ENCODE results near the gene ANXA11.
"Not testable (repeated sequence)": the region's sequence is repeated elsewhere in the genome, so short reads cannot be mapped to it uniquely, and the experiment has no call there.

ANXA11 gene

GRCh38 chr10:80205477-80206276, at the start of gene ANXA11:
Gene ANXA11, minus strand, starts transcription at chr10:80205537. Its CDS starts 32,676 bp downstream, at chr10:80172861.
- H3K4me3 ChIP-seq (ENCODE audit: low read length), result peak within 1 kb of the TSS; percentile 78
- H3K36me3 ChIP-seq (ENCODE audit: control insufficient read depth, insufficient read depth, low read length), result no peaks in the 10 kb centered on the region
- H3K4me1 ChIP-seq (ENCODE audit: control insufficient read depth, insufficient read depth, low read length), result peaks cover 58% of the 10 kb centered on the region
- H3K9me3 ChIP-seq (ENCODE audit: control insufficient read depth, low read length), result no peaks in the 10 kb centered on the region
- H3K27me3 ChIP-seq (ENCODE audit: control insufficient read depth, insufficient read depth, low read length), result no peaks in the 10 kb centered on the region
- H3K9ac ChIP-seq (ENCODE audit: low read length), result peak within 1 kb of the TSS; percentile 98

- not testable (repeated sequence) for H3K27me3 ChIP-seq (ENCODE audit: control insufficient read depth, insufficient read depth, low read length); H3K4me3 ChIP-seq (ENCODE audit: low read length); H3K9me3 ChIP-seq (ENCODE audit: control insufficient read depth, low read length); H3K36me3 ChIP-seq (ENCODE audit: control insufficient read depth, insufficient read depth, low read length); H3K4me1 ChIP-seq (ENCODE audit: control insufficient read depth, insufficient read depth, low read length); H3K9ac ChIP-seq (ENCODE audit: low read length)
These were observed 49.4 kb upstream of the ANXA11 start for GRCh38 chr10:80254726-80255125.

GRCh38 chr10:80253963-80254271, 48.6 kb upstream of the ANXA11 start:
- not testable (repeated sequence) for H3K9ac ChIP-seq (ENCODE audit: low read length); H3K4me1 ChIP-seq (ENCODE audit: control insufficient read depth, insufficient read depth, low read length); H3K9me3 ChIP-seq (ENCODE audit: control insufficient read depth, low read length); H3K27me3 ChIP-seq (ENCODE audit: control insufficient read depth, insufficient read depth, low read length); H3K4me3 ChIP-seq (ENCODE audit: low read length); H3K36me3 ChIP-seq (ENCODE audit: control insufficient read depth, insufficient read depth, low read length)

DNA sequence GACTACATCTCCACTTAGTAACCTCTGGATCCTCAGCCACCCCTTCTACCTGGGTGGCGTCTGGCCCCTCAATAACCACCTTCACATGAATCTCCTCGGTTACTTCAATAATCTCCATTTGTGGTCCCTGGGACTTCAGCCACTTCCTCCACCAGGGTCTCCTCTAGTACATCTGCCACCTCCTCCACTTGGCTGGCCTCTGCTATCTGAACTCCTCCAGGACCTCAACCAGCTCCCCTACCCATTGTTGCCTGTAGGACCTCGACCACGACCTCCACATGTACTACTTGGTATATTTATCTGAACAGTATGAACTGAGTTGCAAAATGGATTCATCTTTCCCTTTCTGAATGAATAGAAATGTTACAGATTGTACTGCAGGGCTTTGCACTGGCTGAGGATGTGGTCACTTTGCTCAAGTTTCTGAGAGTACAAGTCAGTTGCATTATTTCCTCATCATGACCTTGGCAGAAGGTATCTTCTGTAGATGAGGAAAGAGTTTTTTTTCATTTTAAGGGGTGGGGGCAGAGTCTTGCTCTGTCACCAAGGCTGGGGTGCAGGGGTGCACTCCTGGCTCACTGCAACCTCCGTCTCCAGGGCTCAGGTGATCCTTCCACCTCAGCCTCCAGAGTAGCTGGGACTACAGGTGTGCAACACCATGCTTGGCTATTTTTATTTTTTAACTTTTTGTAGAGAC, 48.1 kb upstream of the ANXA11 start:
- no peaks in the 10 kb centered on the region for H3K9me3 ChIP-seq (ENCODE audit: control insufficient read depth, low read length)

GRCh38 chr10:80252296-80252887, 47.1 kb upstream of the ANXA11 start:
- H3K36me3 ChIP-seq (ENCODE audit: control insufficient read depth, insufficient read depth, low read length), result no peaks in the 10 kb centered on the region
- H3K4me3 ChIP-seq (ENCODE audit: low read length), result no peak overlapping the region
- H3K9me3 ChIP-seq (ENCODE audit: control insufficient read depth, low read length), result no peaks in the 10 kb centered on the region
- no peaks in the 10 kb centered on the region for H3K4me1 ChIP-seq (ENCODE audit: control insufficient read depth, insufficient read depth, low read length)
- H3K27me3 ChIP-seq (ENCODE audit: control insufficient read depth, insufficient read depth, low read length), result peaks cover 4% of the 10 kb centered on the region
- H3K9ac ChIP-seq (ENCODE audit: low read length), result no peak overlapping the region

More for the DNA sequence above, 48.1 kb upstream of the ANXA11 start:
- Histone ChIP-seq H3K4me1 (ENCODE audit: control insufficient read depth, insufficient read depth, low read length) (no peaks in the 10 kb centered on the region), H3K9ac (ENCODE audit: low read length) (no peak overlapping the region), H3K27me3 (ENCODE audit: control insufficient read depth, insufficient read depth, low read length) (peaks cover 4% of the 10 kb centered on the region), H3K36me3 (ENCODE audit: control insufficient read depth, insufficient read depth, low read length) (no peaks in the 10 kb centered on the region), H3K4me3 (ENCODE audit: low read length) (no peak overlapping the region)

DNA sequence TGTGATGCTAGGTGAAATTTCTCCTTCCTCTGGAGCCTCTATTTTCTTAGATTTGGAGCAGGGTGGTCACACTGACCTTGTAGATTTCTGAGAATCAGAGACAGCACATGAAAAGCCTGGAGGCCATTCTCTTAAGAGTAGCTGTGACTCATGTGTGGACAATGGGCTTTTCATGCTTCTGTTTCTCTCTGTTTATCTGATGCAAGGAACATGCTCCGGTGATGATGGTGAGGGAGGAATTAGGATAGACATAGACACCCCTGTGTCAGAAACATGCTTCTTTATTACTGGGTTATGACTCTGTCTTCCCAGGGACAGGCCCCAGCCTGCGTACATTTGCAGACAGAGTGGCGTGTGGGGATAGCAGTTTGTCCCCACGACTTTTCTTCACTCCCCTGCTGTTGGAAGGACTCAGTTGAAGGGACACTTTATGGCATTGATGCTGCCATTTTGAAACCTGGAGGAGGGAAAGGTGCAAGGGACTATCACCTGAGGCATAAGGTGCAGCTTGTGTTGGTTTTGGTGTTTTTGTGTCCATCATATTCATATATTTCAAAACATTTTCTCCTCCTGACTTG, 46.5 kb upstream of the ANXA11 start:
- H3K4me1 ChIP-seq (ENCODE audit: control insufficient read depth, insufficient read depth, low read length); H3K9me3 ChIP-seq (ENCODE audit: control insufficient read depth, low read length); H3K9ac ChIP-seq (ENCODE audit: low read length); H3K4me3 ChIP-seq (ENCODE audit: low read length); H3K36me3 ChIP-seq (ENCODE audit: control insufficient read depth, insufficient read depth, low read length); H3K27me3 ChIP-seq (ENCODE audit: control insufficient read depth, insufficient read depth, low read length): not testable (repeated sequence)

DNA sequence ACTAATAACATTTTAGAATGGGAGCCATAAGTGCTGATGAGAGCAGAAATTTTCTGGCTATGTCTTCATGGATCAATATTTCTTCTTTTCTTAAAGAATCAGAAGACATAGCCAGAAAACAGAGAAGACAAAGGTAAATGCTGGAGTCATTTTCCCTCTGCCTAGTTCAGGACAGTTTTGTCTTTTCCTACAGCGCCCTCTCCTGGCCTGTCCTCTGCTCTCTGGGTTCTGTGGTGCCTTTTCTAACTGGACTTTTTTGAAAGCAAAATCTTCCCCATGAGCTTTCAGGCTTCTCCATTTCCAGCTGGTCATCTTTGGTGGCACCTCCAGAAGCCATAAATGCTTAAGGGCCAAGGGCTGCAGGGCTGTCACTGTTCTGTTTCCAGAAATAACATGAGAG, 45.1 kb upstream of the ANXA11 start:
- H3K9me3 ChIP-seq (ENCODE audit: control insufficient read depth, low read length); H3K4me1 ChIP-seq (ENCODE audit: control insufficient read depth, insufficient read depth, low read length); H3K36me3 ChIP-seq (ENCODE audit: control insufficient read depth, insufficient read depth, low read length); H3K4me3 ChIP-seq (ENCODE audit: low read length); H3K27me3 ChIP-seq (ENCODE audit: control insufficient read depth, insufficient read depth, low read length); H3K9ac ChIP-seq (ENCODE audit: low read length): not testable (repeated sequence)

DNA sequence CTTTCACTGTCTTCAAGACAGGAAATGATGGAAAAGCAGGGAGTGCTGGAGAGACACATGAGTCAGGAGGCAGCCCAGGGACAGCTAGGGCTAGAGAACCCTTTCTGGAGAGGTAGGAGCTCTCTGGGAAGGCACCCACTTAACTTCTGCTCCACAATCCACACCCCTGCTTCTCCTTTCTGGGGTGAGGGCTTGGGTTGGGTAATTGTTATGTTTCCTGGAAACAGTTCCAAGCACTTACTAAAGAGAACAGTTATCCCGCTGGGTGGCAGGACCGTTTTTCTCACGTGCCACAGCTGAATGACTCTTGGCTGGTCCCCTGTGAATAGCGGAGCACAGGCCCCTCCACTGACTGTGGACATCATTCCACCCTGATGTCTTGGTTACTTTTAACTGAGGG, 44.6 kb upstream of the ANXA11 start:
- not testable (repeated sequence) for H3K9me3 ChIP-seq (ENCODE audit: control insufficient read depth, low read length); H3K9ac ChIP-seq (ENCODE audit: low read length); H3K4me1 ChIP-seq (ENCODE audit: control insufficient read depth, insufficient read depth, low read length); H3K36me3 ChIP-seq (ENCODE audit: control insufficient read depth, insufficient read depth, low read length); H3K4me3 ChIP-seq (ENCODE audit: low read length); H3K27me3 ChIP-seq (ENCODE audit: control insufficient read depth, insufficient read depth, low read length)

DNA sequence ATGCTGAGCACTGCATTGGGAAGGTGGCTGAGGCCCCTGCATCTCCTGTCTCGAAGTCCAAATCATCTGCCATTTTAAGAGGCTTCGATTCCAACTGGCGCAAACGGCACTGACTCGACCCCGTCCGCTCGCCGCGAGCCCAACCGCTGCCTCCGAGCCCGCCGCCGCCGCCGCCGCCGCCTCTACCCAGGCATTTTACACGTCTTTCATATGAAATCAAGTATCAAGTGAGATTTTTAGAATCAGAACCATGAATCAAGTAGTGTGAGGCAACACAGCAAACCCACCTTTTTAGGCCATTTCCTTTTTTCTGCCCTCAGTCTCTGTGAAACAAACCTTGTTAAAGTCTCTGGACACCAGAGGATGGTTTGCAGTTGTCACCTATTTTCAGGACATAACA, 42.3 kb upstream of the ANXA11 start:
- H3K9me3 ChIP-seq (ENCODE audit: control insufficient read depth, low read length); H3K9ac ChIP-seq (ENCODE audit: low read length); H3K27me3 ChIP-seq (ENCODE audit: control insufficient read depth, insufficient read depth, low read length); H3K4me3 ChIP-seq (ENCODE audit: low read length); H3K4me1 ChIP-seq (ENCODE audit: control insufficient read depth, insufficient read depth, low read length); H3K36me3 ChIP-seq (ENCODE audit: control insufficient read depth, insufficient read depth, low read length): not testable (repeated sequence)

DNA sequence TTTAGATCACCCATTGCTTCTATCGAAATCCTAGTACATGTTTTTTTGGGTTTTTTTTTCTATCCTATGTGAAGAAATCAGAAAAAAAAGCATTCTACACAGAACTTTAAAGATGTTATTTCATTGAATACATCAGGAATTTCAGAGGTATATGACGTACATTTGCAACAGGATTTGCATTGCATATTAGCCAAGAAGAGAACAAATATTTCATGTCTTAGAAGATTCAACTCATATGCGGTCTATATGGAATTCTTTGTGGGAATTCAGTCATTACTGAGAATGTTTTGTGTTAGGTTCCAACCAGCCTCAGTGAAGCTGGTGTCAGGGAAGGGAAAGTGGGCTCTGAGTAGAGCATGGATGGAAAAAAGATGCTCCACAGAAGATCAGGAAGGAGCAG, 39.0 kb upstream of the ANXA11 start:
- H3K27me3 ChIP-seq (ENCODE audit: control insufficient read depth, insufficient read depth, low read length); H3K36me3 ChIP-seq (ENCODE audit: control insufficient read depth, insufficient read depth, low read length); H3K9ac ChIP-seq (ENCODE audit: low read length); H3K9me3 ChIP-seq (ENCODE audit: control insufficient read depth, low read length); H3K4me1 ChIP-seq (ENCODE audit: control insufficient read depth, insufficient read depth, low read length); H3K4me3 ChIP-seq (ENCODE audit: low read length): not testable (repeated sequence)

GRCh38 chr10:80242341-80242740, 37.0 kb upstream of the ANXA11 start:
- not testable (repeated sequence) for H3K27me3 ChIP-seq (ENCODE audit: control insufficient read depth, insufficient read depth, low read length); H3K36me3 ChIP-seq (ENCODE audit: control insufficient read depth, insufficient read depth, low read length); H3K9ac ChIP-seq (ENCODE audit: low read length); H3K9me3 ChIP-seq (ENCODE audit: control insufficient read depth, low read length); H3K4me1 ChIP-seq (ENCODE audit: control insufficient read depth, insufficient read depth, low read length); H3K4me3 ChIP-seq (ENCODE audit: low read length)

GRCh38 chr10:80236457-80236856, 31.1 kb upstream of the ANXA11 start:
- H3K36me3 ChIP-seq (ENCODE audit: control insufficient read depth, insufficient read depth, low read length); H3K4me1 ChIP-seq (ENCODE audit: control insufficient read depth, insufficient read depth, low read length); H3K9ac ChIP-seq (ENCODE audit: low read length); H3K4me3 ChIP-seq (ENCODE audit: low read length); H3K27me3 ChIP-seq (ENCODE audit: control insufficient read depth, insufficient read depth, low read length); H3K9me3 ChIP-seq (ENCODE audit: control insufficient read depth, low read length): not testable (repeated sequence)

Data from mucosa of stomach (tissue), 1 donor.